Measurements from ENCODE around the gene PHACTR1.

- no peak for TF ChIP-seq CTCF (conservative IDR thresholded peaks at IDR 0.05; ENCODE audit: low read depth, low read length)
- TF ChIP-seq EZH2 (IDR thresholded peaks at IDR 0.05; ENCODE audit: low read length, unreplicated experiment), result no peak
- no peak for TF ChIP-seq EZH2phosphoT487 (IDR thresholded peaks at IDR 0.05; ENCODE audit: borderline replicate concordance, low read length)
These were observed 449.1 kb downstream of the PHACTR1 start for GRCh38 chr6:13165502-13166172.

Data from PC-3 (cell line).